GM20431 (cell line): Measurements from ENCODE around the gene TSPAN18.

Experiments
- in situ Hi-C: fragments of 300-500 bp; cut with MseI, MboI; formaldehyde crosslinking; loops from one replicate; pipeline ENCODE4 v1.15.0; 2020; ENCODE audit warnings: low sequenced_read_pairs; ENCODE audit not compliant: unreplicated experiment

The TSPAN18 gene

GRCh38 chr11:44833877-44834452 is 107.2 kb downstream of the TSPAN18 start:
- in situ Hi-C loops: no loop called here

DNA sequence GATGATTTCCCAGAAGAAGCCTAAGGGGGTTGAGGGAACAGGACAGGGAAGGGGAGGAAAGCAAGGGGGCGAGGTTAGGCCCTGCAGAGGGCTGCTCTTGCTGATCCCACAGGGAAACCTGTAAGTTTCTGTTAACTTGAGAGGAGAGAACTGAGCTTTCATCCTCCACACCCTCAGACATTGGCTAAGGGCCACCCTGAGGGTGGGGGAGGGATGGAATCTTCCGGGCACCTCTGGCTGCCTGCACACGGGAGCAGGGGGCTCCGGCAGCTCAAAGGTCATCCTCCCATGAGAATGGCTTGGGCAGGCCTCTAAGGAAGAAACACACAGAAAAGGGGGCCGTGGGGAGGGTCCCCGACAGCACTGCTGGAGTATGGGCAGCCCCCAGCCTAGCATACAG is 108.1 kb downstream of the TSPAN18 start:
- in situ Hi-C loops: no loop called here

- in situ Hi-C loops: no loop called here
Measured at GRCh38 chr11:44835296-44835695, 108.5 kb downstream of the TSPAN18 start.

- in situ Hi-C loops: no loop called here
Measured at GRCh38 chr11:44835938-44836337, 109.2 kb downstream of the TSPAN18 start.

- in situ Hi-C loops: no loop called here
Measured at GRCh38 chr11:44837661-44838060, 110.9 kb downstream of the TSPAN18 start.

DNA sequence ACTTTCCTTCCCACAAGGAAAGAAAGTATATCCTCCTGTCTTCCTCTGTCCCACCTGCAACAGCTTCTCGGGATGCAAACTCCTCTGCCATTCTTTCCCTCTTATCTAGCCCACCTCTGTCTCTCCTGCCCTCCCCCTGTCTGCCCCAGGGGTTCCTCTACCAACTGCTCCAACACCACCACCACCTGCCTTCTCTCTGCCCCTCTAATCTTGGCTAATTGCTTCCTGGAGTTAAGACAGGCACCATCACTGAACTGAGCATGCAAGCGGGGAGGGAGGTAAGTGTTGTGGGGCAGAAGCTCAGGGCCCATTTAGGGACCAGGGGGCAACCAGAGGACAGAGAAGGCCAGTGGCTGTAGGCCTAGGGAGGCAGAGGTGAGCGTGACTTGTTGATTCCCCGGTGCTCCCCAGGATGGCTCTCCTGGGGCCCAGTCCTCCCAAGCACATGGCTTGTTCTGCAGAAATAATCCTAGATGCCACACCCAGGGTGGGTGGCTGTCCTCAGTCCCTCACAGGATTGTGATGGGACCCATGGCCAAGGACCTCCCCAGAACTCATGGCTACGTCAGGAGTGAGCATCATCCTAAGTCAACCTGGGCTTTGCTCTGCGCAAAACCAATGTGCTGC is 112.8 kb downstream of the TSPAN18 start:
- in situ Hi-C loops: no loop called here

- in situ Hi-C loops: no loop called here
Measured at GRCh38 chr11:44840085-44840478, 113.3 kb downstream of the TSPAN18 start.

GRCh38 chr11:44840521-44841251 is 113.9 kb downstream of the TSPAN18 start:
- in situ Hi-C loops: no loop called here

DNA sequence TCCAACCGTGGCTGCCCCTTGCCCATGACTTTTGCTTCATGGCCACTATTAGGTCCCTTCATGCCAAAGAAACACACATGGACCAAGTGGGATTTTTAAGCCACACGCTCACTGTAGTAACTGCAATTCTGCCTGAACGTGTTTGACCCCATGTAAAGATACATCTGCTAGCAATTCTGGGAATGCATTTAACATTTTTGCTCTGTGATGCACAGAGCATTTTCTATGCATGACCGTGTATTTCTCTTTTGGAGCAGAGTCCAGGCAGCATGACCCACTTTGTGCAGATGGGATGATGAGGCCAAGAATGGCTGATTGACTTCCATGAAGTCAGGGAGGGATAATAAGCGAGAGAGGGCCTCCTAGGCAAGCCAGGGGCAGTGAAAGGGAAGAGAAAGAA is 115.5 kb downstream of the TSPAN18 start:
- in situ Hi-C loops: no loop called here

GRCh38 chr11:44846852-44847251 is 120.1 kb downstream of the TSPAN18 start:
- in situ Hi-C loops: no loop called here

DNA sequence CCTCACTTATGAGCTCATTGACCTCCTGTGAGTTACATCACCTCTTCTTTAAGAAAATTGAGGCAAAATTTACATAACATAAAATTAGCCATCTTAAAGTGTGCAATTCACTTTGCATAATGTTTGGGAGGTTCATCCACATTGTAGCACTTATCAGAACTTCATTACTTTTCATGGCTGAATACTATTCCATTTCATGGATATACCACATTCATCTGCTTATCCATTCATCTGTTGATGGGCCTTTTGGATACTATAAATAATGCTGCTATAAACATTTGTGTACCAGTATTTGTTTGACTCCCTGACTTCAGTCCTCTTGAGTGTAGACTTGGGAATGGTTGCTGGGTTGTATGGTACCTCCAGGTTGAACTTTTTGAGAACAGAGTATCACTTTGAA is 120.6 kb downstream of the TSPAN18 start:
- in situ Hi-C loops: no loop called here

GRCh38 chr11:44848203-44848962 is 121.6 kb downstream of the TSPAN18 start:
- in situ Hi-C loops: no loop called here

DNA sequence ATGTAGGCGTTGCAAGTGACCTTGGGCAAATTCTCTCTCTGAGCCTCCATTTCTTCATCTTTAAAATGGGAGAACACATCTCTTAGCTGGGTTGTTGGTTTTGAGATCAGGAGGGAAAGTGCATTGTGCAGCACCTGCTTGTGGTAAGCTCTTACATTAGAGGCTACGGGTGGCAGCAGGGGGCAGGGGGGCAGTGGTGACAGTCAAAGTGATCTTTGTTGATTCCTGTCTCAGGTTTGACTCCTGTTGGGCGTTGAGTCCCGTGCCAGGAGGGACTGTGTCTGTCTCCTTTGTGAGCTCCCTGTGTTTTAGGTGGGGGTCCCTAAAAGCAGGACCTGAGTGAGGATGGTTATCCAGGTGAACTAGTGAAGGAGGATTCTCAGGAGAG is 122.2 kb downstream of the TSPAN18 start:
- in situ Hi-C loops: no loop called here

- in situ Hi-C loops: no loop called here
Measured at GRCh38 chr11:44849424-44849823, 122.7 kb downstream of the TSPAN18 start.

DNA sequence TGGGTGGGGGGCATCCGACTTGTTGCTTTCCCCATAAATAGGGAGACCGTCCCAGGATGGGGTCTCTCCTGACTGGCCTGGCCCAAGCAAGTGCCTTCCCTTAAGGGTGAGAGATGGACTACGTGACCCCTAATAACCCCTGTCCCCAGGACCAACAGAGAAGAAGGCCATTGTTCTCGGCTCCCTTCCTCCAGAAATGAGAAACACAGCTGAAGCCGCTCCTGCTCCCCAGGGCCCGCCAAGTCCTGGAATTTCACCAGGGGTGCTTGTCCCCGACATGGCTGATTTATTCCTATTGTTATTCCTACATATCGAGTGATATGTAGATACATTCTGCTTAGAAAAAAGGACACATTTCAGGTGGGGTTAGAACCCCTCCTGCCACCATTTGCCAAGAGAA is 123.2 kb downstream of the TSPAN18 start:
- in situ Hi-C loops: no loop called here

DNA sequence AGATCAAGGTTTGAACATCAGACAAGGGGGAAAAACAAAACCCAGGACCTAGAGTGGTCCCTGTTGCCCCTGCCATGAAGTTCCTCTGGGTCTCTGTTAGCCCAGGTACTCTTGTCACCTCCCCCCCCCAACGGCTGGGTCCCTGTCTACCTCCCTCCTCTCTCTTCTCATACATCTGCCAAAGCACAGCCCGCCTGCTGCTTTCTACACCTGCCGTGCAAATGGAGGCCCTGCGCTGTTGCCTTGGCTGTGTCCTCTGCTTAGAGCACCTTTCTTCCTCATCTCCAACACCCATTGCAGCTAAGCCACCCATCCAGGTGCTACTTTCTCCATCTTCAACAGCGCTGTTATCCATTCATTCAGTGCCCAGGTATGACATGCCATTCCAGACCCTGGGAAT is 124.7 kb downstream of the TSPAN18 start:
- in situ Hi-C loops: no loop called here

DNA sequence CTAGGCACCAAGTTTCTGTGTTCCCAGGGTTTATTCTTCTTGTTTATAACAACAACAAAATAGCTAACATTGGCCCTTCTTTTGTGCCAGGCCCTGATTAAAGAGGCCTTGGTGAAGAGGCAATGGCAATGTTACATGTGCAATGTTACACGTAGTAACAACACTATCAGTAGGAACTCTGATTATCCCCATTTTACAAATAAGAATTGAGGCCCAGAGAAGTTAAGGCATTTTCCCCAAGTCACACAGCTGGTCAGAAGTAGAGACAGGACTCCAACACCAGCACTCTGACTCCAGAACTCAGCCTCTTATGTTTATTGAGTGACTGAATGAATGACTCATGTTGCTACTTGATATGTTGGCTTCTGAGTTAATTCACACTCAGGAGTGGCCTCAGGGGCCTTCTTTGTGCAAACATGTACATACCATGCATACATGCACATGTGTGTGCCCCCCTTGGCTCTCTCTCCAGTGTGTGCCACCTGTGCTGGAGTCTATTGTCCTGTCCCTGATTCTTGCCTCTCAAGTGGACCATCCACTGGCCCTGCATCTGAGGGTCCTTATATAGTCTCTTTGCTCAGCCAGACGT is 125.5 kb downstream of the TSPAN18 start:
- in situ Hi-C loops: no loop called here

DNA sequence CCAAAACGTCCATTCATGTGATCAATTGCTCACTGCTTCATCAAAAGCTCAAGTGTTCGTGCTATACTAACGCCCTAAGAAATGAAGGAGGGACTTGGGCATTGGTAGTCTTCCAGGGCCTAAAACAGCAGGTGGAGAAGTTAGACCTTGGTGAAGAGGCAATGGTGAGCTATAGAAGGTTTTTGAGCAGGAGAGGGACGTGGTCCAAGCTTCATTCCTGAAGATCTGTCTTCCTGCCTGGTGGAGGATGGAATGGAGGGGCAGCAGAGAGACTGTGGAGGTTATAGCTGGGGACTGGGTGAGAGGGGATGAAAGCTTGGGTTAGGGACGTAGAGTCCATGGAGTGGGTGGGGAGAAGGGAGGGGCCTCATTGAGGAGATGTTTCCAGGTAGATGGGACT is 126.2 kb downstream of the TSPAN18 start:
- in situ Hi-C loops: no loop called here

GRCh38 chr11:44853666-44854065 is 126.9 kb downstream of the TSPAN18 start:
- in situ Hi-C loops: no loop called here

DNA sequence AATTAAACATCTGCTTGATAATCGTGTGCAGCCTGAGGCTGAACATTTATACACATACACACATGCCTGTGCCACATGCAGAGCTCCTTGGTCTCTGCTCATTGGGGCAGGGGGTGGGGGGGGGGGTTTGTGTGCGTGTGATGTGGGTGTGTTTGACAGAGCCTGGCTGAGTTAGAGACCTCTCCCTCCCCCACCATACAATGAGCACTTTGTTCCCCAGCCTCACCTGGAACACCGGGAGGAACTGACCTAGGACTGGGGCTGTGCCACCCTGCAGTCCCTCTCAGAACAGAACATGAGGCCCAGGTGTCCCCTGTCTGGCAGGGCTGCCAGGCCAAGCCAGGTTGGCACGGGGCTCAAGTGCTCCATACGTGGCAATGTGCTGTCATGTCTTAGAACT is 127.3 kb downstream of the TSPAN18 start:
- in situ Hi-C loops: no loop called here
